GM19372 (cell line): ENCODE data around the gene MAGED4.
"Not testable (repeated sequence)": the region's sequence is repeated elsewhere in the genome, so short reads cannot be mapped to it uniquely, and the experiment has no call there.

ENCODE experiments used
- ATAC-seq: cut with Tn5 transposase; IDR thresholded peaks from one replicate; pipeline ENCODE4 v1.9.1; 2021; ENCODE audit warnings: mild to moderate bottlenecking, low read depth, moderate library complexity; ENCODE audit not compliant: unreplicated experiment

The MAGED4 gene, protein sequence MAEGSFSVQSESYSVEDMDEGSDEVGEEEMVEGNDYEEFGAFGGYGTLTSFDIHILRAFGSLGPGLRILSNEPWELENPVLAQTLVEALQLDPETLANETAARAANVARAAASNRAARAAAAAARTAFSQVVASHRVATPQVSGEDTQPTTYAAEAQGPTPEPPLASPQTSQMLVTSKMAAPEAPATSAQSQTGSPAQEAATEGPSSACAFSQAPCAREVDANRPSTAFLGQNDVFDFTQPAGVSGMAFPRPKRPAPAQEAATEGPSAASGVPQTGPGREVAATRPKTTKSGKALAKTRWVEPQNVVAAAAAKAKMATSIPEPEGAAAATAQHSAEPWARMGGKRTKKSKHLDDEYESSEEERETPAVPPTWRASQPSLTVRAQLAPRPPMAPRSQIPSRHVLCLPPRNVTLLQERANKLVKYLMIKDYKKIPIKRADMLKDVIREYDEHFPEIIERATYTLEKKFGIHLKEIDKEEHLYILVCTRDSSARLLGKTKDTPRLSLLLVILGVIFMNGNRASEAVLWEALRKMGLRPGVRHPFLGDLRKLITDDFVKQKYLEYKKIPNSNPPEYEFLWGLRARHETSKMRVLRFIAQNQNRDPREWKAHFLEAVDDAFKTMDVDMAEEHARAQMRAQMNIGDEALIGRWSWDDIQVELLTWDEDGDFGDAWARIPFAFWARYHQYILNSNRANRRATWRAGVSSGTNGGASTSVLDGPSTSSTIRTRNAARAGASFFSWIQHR

DNA sequence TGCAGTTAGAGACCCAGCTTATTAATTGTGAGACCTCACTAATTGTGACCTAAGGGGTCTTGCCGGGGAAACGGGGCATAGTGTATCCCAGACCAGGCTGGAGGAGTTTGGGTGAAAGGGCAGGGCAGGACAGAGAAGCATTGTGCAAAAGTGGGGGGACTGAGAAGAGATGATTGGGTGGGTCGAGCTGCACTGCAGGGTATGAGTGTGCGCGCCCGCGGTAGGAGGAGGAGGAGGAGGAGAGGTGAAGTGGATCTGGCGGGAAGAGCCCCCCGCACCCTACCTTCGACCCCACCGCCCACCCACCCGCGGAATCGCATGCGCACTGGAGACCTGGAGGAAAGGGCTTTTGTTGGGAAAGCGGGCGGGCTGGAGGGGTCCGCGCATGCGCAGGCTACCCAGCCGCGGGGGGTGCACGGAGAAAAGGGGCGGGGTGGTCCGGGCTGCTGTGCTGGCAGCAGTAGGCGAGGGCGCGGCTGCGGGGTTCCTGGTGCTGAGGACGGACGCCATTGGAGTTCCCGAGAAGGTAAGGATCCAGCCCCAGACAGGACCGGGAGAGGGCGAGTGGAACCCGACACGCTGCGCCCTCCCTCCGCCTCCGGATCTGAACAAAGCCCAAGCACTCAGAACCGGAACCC is at the start of gene MAGED4:
Gene MAGED4, plus strand, starts transcription at position 449 of the 638 bp plus-strand sequence. CDS start 1,035 bp downstream, outside the sequence.
- not testable (repeated sequence) for ATAC-seq

DNA sequence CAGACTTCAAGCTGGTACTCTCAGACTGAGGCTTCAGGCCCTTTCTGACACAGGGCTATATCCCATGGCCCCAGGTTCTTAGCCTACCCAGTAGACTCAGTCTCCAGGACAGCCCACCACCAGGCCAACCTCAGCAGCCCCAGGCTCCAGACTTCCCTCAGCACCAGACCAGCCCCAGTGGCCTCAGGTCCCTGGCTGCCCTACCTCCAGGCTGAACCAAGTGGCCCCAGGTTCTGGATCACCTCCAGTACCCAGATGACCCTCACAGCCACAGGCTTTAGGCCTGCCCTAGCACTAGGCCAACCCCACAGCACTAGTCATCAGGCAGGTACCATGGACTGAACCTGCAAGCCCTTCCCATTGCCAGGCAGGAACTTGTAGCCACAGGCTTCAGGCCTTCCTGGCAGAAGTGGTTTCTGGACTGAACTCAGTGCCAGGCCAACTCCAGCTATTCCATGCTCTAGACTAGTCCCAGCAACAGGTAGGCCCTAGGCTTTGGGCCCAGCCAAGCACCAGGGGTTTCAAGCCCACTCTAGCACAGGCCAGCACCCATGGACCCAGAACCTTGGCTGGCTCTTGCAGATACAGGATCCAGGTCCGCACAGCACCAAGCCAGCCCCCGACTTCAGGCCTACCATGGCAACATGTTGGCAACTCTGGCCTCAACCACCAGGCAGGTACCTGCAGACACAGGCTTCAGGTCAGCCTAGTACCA is 45.7 kb upstream of the MAGED4 start:
- no peak for ATAC-seq

DNA sequence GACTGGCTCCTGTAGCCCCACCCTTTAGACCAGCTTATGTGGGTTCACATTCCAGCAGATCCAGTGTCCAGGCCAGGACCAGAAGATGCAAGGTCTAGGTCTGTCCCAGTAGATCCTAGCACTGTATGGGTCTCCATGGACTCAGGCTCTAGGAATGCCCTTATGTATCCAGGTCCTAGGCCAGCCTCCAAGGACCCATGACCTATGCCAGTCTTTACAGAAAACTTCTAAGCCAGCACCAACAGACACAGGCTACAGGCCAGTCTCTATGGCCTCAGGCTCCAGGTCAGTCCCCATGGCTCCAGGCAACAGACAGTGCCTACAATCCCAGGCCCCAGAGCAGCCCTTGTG is 45.2 kb upstream of the MAGED4 start:
- ATAC-seq: no peak

DNA sequence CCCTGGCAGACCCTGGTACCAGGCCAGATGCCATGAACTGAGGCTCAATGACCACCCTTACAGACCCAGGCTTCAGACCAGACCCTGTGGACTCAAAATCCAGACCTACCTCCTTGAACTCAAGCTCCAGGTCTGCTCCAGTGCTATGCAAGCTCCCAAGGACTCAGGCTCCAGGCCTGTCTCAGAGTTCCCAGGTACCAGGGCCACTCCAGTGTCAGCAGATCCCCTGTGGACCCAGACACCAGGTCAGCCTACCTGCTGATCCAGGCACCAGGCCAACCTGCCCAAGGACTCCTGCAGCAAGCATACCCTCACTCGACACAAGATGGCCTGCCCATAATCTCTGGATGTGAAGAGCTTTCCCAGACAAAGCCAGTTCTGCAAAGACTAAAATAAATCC is 44.7 kb upstream of the MAGED4 start:
- ATAC-seq: no peak

DNA sequence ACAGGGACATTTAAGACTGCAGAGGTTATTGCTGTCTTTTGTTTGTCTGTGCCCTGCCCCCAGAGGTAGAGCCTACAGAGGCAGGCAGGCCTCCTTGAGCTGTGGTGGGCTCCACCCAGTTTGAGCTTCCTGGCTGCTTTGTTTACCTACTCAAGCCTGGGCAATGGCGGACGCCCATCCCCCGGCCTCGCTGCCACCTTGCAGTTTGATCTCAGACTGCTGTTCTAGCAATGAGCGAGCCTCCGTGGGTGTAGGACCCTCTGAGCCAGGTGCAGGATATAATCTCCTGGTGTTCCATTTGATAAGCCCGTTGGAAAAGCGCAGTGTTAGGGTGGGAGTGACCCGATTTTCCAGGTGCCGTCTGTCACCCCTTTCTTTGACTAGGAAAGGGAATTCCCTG is 34.0 kb upstream of the MAGED4 start:
- ATAC-seq: not testable (repeated sequence)

DNA sequence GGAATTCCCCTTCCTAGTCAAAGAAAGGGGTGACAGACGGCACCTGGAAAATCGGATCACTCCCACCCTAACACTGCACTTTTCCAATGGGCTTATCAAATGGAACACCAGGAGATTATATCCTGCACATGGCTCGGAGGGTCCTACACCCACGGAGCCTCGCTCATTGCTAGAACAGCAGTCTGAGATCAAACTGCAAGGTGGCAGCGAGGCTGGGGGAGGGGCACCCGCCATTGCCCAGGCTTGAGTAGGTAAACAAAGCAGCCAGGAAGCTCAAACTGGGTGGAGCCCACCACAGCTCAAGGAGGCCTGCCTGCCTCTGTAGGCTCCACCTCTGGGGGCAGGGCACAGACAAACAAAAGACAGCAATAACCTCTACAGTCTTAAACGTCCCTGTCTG is 24.5 kb upstream of the MAGED4 start:
- not testable (repeated sequence) for ATAC-seq

DNA sequence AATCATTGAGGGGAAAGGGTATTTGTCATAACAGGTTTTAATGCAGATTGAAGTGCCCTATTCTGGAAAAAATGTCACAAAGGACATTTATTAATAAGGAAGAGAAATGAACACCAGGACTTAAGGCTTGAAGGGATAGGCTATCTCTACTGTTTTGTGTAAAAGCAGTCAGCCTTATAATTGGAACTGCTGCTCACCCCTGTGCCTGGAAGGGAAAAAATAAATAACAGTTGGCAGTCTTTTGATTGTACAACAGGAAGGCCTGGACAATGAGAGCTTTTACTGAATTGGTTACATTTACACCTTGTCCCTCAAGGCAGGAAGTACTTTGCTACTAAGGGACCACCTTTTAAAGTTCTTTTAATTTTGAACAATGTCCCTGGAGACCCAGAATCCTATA is 17.8 kb upstream of the MAGED4 start:
- no peak for ATAC-seq

DNA sequence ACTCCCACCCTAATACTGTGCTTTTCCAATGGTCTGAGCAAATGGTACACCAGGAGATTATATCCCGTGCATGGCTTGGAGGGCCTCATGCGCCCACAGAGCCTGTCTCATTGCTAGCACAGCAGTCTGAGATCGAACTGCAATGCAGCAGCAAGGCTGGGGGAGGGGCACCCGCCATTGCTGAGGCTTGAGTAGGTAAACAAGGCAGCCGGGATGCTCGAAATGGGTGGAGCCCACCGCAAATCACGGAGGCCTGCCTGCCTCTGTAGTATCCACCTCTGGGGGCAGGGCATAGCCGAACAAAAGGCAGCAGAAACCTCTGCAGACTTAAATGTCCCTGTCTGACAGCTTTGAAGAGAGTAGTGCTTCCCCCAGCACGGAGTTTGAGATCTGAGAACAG is 13.6 kb upstream of the MAGED4 start:
- ATAC-seq: not testable (repeated sequence)

DNA sequence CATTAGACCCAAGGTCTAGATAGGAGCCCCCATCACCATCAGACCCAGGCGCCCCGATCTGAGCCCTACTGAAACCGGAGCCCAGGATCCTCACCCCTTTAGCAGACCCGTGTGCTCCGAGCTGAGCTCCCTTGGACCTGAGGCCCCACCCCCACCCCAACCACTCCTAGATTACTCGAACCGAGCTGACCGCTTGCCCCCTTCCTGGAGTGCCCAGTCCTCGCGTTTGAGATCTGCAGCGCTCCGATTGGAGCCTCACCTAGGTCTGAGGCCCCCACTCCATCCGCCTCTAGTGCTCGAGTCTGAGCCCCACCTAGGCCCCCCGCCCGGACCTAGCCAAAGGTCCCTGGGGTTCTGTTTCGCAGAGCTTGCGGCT is 378 bp downstream of the MAGED4 start:
- not testable (repeated sequence) for ATAC-seq

DNA sequence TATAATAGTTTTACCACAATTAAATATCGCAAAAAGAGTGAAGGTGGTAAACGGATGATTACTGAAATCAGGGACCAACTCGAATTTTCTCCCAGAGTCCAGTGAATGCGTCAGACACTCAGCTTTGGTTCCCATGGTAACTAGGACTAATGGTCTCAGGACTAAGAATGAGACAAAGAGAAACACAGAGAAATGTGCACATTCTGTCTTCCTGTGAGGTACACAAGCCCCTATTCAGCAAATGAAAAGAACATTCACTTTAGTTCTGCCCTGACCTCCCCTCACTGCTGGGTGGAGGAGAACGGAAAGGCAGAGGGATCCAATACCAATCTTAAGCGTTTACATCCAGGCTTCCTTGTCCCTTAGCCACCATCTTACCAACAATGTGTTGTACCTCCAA is 26.7 kb downstream of the MAGED4 start:
- ATAC-seq: not testable (repeated sequence)

DNA sequence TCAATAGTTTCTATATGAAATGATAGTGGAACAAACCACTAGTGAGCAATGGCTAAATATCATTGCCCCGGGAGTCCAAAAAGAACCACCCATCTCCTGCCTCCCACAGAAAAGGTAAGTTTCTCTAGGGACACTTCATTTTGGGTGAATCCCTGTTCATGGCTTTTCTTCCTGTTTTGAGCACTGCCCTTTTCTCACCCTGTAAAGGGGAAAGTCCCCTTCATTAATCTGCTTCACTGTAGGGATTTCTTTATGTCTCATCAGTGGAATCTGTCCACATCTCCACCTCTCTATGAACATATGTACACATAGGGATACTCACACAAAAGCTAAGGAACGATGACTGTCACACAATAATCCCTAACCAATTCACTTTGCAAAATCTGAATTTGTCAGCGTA is 28.6 kb downstream of the MAGED4 start:
- no peak for ATAC-seq

DNA sequence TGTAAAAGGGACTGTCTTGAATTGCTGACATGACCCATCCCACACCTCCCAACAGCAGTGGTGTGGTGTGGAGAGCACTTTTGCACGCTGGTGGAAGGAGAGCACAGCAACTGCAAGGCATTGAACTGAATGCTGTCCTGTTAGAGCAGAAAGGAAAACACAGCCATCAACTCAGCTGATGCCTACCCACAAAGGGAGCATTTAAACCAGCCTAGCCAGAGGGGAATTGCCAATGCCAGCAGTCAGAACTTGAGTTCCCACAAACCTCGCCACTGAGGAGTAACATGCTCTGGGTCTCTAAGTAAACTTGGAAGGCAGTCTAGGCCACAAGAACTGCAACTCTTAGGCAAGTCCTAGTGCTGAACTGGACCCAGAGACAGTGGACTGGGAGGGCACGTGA is 31.9 kb downstream of the MAGED4 start:
- no peak for ATAC-seq

DNA sequence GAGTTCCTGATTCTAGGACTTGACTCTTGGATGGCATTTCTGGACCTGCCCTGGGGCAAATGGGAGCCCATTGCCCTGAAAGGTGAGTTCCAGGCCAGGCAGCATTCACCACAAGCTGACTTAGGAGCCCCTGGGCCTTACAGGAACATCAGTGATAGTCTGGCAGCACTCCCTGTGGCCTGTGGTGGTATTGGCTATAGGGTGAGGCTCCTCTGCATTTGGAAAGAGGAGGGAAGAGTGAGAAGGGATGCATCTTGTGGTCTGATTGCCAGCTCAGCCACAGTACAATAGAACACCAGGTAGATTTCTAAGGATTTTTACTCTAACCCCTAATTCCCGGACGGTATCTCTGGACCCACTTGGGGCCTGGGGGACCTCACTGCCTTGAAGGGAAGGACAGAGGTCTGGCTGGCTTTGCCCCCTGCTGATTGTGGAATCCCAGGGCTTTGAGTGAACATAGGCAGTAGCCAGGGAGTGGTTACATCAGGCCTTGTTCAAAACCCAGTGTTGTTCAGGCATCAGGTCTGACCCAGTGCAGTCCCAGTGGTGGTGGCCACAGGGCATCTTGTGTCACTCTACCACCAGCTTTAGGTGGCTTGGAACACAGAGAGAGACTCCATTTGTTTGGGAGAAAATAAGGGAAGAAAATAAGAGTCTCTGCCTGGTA is 32.9 kb downstream of the MAGED4 start:
- no peak for ATAC-seq

DNA sequence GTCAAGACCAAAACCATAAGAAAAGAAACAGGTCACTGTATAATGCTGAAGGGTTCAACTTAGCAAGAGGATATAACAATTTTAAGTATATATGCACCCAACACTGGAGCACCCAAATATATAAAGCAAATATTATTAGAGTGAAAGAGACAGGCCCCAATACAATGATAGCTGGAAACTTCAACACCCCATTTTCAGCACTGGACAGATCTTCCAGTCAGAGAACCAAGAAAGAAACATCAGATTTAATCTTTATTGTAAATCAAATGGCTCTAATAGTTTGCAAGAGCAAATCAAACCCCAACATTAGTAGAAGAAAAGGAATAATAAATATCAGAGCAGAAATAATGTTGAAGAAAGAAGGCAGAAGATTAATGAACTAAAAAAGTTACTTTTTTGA is 36.2 kb downstream of the MAGED4 start:
- ATAC-seq: no peak
